HG02938 (cell line): Measurements from ENCODE around the gene LY6G6D.

ENCODE experiments used
- ATAC-seq: cut with Tn5 transposase; IDR thresholded peaks from one replicate; pipeline ENCODE4 v1.9.1; 2021; ENCODE audit warnings: mild to moderate bottlenecking, moderate library complexity; ENCODE audit not compliant: unreplicated experiment

Gene LY6G6D

GRCh38 chr6:31733734-31734133 is 18.6 kb downstream of the LY6G6D start:
- ATAC-seq = no peak

- no peak for ATAC-seq
Measured at GRCh38 chr6:31734247-31734820, 19.2 kb downstream of the LY6G6D start.

- ATAC-seq = no peak
Measured at GRCh38 chr6:31734821-31735406, 19.8 kb downstream of the LY6G6D start.

GRCh38 chr6:31736021-31736767 is 21.0 kb downstream of the LY6G6D start, which contains the start of gene CLIC1:
Gene CLIC1 (minus strand): TSS chr6:31736530. CDS start chr6:31736300, 230 bp downstream.
- ATAC-seq = no peak

- ATAC-seq = no peak
Measured at GRCh38 chr6:31736768-31737314, 21.7 kb downstream of the LY6G6D start.

GRCh38 chr6:31737315-31737990 is 22.3 kb downstream of the LY6G6D start:
- ATAC-seq = no peak

- no peak for ATAC-seq
Measured at GRCh38 chr6:31737991-31738979, 23.1 kb downstream of the LY6G6D start.

GRCh38 chr6:31739639-31740396 is 24.7 kb downstream of the LY6G6D start, which contains the start of gene MSH5:
Gene MSH5 (plus strand): TSS chr6:31740005. CDS start chr6:31740467, 462 bp downstream.
- peak; percentile 68 for ATAC-seq

GRCh38 chr6:31740397-31741223 is 25.5 kb downstream of the LY6G6D start:
- ATAC-seq = no peak

GRCh38 chr6:31741815-31742214 is 26.7 kb downstream of the LY6G6D start:
- no peak for ATAC-seq

GRCh38 chr6:31742894-31743293 is 27.7 kb downstream of the LY6G6D start:
- ATAC-seq = no peak

GRCh38 chr6:31744422-31744821 is 29.3 kb downstream of the LY6G6D start:
- ATAC-seq = no peak

- ATAC-seq = no peak
Measured at GRCh38 chr6:31749301-31750036, 34.3 kb downstream of the LY6G6D start.

GRCh38 chr6:31750411-31751022 is 35.4 kb downstream of the LY6G6D start:
- no peak for ATAC-seq

- ATAC-seq = no peak
Measured at GRCh38 chr6:31752739-31753319, 37.7 kb downstream of the LY6G6D start.

GRCh38 chr6:31758281-31758680 is 43.1 kb downstream of the LY6G6D start:
- no peak for ATAC-seq

- ATAC-seq = no peak
Measured at GRCh38 chr6:31760790-31761189, 45.6 kb downstream of the LY6G6D start.
